Ascending aorta (tissue), 2 donors: ENCODE results near the gene UBE2F. TPM values are rescaled to one million over a fixed set of nuclear protein-coding genes. Genes with fewer than 3 reads are reported as not detected.
"Not testable (repeated sequence)": the region's sequence is repeated elsewhere in the genome, so short reads cannot be mapped to it uniquely, and the experiment has no call there.

Experiments
- DNase-seq, 2 donors: peaks; one replicate each; pipeline ENCODE4 v3.0.0-alpha.2; 2019; ENCODE audit warnings: low spot score in 2 of 2
- H3K27ac ChIP-seq, 2 donors: fragments of 200-600 bp; sonication (generic); one replicate each; pipeline ENCODE4 v1.5.1; 2016 to 2017; ENCODE audit warnings: mild to moderate bottlenecking in 1 of 2
- H3K27me3 ChIP-seq: fragments of 200-600 bp; sonication (generic); one replicate; pipeline ENCODE4 v1.5.1; 2017
- H3K36me3 ChIP-seq, 2 donors: fragments of 200-600 bp; sonication (generic); one replicate each; pipeline ENCODE4 v1.5.1; 2016
- H3K4me1 ChIP-seq, 2 donors: fragments of 200-600 bp; sonication (generic); one replicate each; pipeline ENCODE4 v1.5.1; 2016 to 2017; ENCODE audit warnings: mild to moderate bottlenecking in 1 of 2
- H3K4me3 ChIP-seq, 2 donors: fragments of 200-600 bp; sonication (generic); one replicate each; pipeline ENCODE4 v1.5.1; 2016 to 2017; ENCODE audit warnings: mild to moderate bottlenecking in 1 of 2
- H3K9me3 ChIP-seq, 2 donors: fragments of 200-600 bp; sonication (generic); one replicate each; pipeline ENCODE4 v1.5.1; 2016
- intact Hi-C: fragments of 100-400 bp; cut with DNase I; formaldehyde crosslinking; loops from one replicate; pipeline ENCODE4 v1.15.1; 2023
- total RNA-seq: library from RNA; depleted of rRNA; stranded (reverse); fragments of >200 nt; gene quantifications from one replicate; pipeline ENCODE4 v1.1.0, GENCODE V29; 2016
- TF ChIP-seq, protein P1 (sequence below), 3 experiments: fragments of 200-600 bp in 2 of 3; fragments of 450-650 bp in 1 of 3; sonication (generic) in 2 of 3; IDR thresholded peaks; one replicate each; pipeline ENCODE4 v1.5.1; 2016 to 2019; ENCODE audit warnings: antibody characterized with exemption in 3 of 3, mild to moderate bottlenecking in 1 of 3, moderate library complexity in 1 of 3

Gene UBE2F
- total RNA-seq, 1 donor from 2014 or later, result 50.7 TPM

DNA sequence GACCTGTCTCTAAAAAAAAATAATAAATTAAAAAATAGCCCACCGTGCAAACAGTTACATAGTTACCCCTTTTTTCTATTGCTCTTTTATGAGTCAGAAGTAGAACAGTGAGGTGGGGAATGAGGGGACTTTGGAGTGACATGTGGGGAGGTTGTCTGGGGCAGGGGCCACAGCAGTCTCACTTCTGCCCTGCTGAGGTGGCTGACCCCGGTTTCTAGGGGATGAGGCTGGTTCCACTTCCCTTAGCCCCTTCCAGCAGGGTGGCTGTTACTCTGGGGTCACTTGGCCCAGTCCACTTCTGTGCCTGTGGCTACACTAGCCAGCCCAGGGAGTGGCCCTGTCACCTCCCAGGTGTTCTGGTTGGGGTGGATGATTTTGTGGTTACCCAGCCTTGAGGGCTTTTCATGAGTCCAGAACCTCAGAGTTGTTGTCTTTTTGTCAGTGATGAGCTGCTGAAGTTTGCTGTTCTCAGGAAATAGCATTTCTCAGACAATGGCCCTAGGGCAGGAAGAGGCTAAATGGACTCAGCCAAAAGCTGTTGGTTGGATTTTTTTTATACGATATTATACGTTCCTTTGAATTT is 66.0 kb downstream of the UBE2F start:
- Histone ChIP-seq H3K27me3 (no peaks in the 10 kb centered on the region), H3K4me3 (no peak overlapping the region), H3K4me1 (no peaks in the 10 kb centered on the region), H3K27ac (no peak overlapping the region), H3K9me3 (no peaks in the 10 kb centered on the region), H3K36me3 (peaks cover 58 to 62% of the 10 kb centered on the region in 2 donors)
- no peak for DNase-seq
- intact Hi-C loops, result no loop called here
- TF ChIP-seq, protein P1, sequence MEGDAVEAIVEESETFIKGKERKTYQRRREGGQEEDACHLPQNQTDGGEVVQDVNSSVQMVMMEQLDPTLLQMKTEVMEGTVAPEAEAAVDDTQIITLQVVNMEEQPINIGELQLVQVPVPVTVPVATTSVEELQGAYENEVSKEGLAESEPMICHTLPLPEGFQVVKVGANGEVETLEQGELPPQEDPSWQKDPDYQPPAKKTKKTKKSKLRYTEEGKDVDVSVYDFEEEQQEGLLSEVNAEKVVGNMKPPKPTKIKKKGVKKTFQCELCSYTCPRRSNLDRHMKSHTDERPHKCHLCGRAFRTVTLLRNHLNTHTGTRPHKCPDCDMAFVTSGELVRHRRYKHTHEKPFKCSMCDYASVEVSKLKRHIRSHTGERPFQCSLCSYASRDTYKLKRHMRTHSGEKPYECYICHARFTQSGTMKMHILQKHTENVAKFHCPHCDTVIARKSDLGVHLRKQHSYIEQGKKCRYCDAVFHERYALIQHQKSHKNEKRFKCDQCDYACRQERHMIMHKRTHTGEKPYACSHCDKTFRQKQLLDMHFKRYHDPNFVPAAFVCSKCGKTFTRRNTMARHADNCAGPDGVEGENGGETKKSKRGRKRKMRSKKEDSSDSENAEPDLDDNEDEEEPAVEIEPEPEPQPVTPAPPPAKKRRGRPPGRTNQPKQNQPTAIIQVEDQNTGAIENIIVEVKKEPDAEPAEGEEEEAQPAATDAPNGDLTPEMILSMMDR (IDR thresholded peaks at IDR 0.05), result no peak

DNA sequence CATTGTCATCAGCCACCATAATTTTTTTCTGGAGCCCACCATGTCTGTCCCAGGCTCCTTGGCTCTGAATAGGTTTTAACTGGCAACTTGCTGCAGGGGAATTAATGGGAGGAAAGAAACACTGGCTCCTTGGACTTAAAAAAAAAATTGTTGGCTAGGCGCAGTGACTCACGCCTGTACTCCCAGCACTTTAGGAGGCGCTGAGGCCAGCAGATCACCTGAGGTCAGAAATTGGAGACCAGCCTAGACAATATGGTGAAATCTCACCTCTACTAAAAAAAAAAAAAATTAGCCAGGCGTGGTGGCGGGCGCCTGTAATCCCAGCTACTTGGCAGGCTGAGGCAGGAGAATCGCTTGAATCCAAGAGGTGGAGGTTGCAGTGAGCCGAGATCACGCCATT is 67.2 kb downstream of the UBE2F start:
- H3K4me3 ChIP-seq, H3K4me1 ChIP-seq, H3K9me3 ChIP-seq, H3K27ac ChIP-seq, H3K27me3 ChIP-seq, intact Hi-C loops, DNase-seq: not testable (repeated sequence)
- H3K36me3 ChIP-seq, result peaks cover 66 to 70% of the 10 kb centered on the region in 2 donors

DNA sequence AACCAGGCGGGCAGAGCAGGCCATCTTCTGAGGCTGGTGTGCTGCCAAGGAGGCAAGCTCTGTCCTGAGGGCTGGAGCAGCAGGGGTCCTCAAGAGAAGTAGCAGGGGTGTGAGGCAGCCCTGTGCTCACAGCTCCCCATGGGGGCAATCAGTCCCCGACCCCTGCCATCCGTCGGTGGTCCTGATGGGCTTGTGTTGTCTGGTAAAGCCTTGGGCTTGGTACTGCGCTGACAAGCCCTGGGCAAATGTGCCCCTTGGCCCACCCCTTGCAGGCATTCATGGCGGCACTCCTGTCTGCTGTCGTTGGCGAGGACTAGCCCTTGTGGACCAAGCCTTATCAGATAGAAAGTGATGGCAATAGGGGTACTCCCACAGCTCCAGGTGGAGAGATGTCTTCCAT is 71.4 kb downstream of the UBE2F start:
- no peaks in the 10 kb centered on the region for H3K27me3 ChIP-seq
- peaks cover 55 to 71% of the 10 kb centered on the region in 2 donors for H3K36me3 ChIP-seq
- H3K4me1 ChIP-seq, result no peaks in the 10 kb centered on the region
- no peak overlapping the region for H3K27ac ChIP-seq
- no peak overlapping the region for H3K4me3 ChIP-seq
- no peak for DNase-seq
- H3K9me3 ChIP-seq, result no peaks in the 10 kb centered on the region
- TF ChIP-seq, protein P1 (IDR thresholded peaks at IDR 0.05), result no peak
- intact Hi-C loops, result no loop called here

DNA sequence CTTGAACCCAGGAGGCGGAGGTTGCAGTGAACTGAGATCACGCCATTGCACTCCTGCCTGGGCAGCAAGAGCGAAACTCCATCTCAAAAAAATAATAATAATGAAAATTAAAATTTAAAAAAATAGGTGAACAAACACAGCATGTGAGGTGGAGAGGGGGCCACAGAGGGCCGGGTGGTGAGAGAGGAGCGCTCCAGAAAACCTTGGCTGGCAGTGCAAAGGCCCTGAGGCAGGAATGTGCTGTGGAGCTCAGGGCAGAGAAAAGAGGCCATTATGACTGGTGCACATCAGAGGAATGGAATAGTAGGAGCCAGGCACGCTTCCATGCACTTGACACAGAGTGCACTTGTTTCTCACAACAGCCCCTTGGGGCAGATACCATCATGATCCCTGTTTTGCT is 72.3 kb downstream of the UBE2F start:
- H3K36me3 ChIP-seq, result peaks cover 55 to 74% of the 10 kb centered on the region in 2 donors
- no peak overlapping the region for H3K4me3 ChIP-seq
- TF ChIP-seq, protein P1 (IDR thresholded peaks at IDR 0.05), result no peak
- no peaks in the 10 kb centered on the region for H3K27me3 ChIP-seq
- no peak for DNase-seq
- H3K27ac ChIP-seq, result no peak overlapping the region
- no peaks in the 10 kb centered on the region for H3K9me3 ChIP-seq
- H3K4me1 ChIP-seq, result no peaks in the 10 kb centered on the region
- intact Hi-C loops, result no loop called here

DNA sequence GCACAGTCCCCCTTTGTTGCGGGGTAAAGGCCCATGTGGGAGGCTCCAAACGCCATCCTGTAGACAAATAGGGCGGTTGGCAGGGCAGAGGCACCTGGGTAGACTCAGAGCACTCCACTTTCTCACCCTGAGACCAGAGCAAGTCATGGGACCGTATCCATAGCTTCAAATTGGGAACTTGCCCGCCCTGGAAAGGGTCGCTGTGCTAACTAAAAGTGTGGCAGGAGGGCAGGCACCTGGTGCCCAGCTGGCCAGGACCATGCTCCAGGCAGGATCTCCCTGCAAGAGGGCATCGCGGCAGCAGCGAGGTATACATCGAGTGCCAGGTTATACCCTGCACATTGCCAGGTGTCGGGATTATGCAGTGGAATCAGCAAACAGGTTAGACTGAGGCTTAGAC is 73.2 kb downstream of the UBE2F start:
- no peak for DNase-seq

DNA sequence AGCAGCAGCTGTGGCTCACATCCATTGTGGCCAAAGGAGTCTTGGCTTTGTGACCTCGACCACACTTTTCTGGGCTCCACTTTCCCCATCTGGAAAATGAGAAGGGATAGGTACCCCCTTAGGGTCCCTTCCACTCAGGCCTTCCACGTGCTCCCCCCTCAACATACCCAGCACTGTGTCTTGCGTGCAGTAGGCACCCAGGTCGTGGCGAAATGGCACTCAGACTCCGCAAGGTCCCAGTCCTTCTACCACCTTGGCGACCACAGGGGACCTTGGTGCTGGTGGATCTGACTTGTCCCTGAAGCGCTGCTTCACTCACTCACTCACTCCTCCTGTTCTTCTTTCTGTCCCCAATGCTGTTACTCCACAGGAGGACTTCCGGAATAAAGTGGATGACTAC is 74.1 kb downstream of the UBE2F start:
- Histone ChIP-seq H3K4me1 (no peaks in the 10 kb centered on the region), H3K36me3 (peaks cover 45 to 77% of the 10 kb centered on the region in 2 donors), H3K4me3 (no peak overlapping the region), H3K27ac (no peak overlapping the region), H3K9me3 (no peaks in the 10 kb centered on the region), H3K27me3 (no peaks in the 10 kb centered on the region)
- TF ChIP-seq, protein P1 (IDR thresholded peaks at IDR 0.05), result no peak
- intact Hi-C loops, result no loop called here
- no peak for DNase-seq

More for the DNA sequence above, 73.2 kb downstream of the UBE2F start:
- Histone ChIP-seq H3K4me3 (no peak overlapping the region), H3K9me3 (no peaks in the 10 kb centered on the region), H3K36me3 (peaks cover 54 to 78% of the 10 kb centered on the region in 2 donors), H3K4me1 (no peaks in the 10 kb centered on the region), H3K27ac (no peak overlapping the region), H3K27me3 (no peaks in the 10 kb centered on the region)
- TF ChIP-seq, protein P1 (IDR thresholded peaks at IDR 0.05), result no peak
- intact Hi-C loops, result no loop called here
